Measurements from ENCODE around the gene ART4.

Gene ART4

GRCh38 chr12:14843425-14843887, at the start of gene ART4:
Gene ART4 (minus strand): TSS chr12:14843526. CDS start chr12:14843113, 413 bp downstream.
- H3K4me1 ChIP-seq (ENCODE audit: control insufficient read depth, insufficient read depth, low read length), result peaks cover 5% of the 10 kb centered on the region; the same call in 1 of the 2 replicates
- no peak within 1 kb of the TSS for H3K27ac ChIP-seq (ENCODE audit: low read depth, low read length)
- H3K9me3 ChIP-seq (ENCODE audit: control insufficient read depth, insufficient read depth, low read depth, low read length), result peaks cover 3% of the 10 kb centered on the region; the same call in 1 of the 2 replicates
- no peaks in the 10 kb centered on the region for H3K27me3 ChIP-seq (ENCODE audit: control insufficient read depth, insufficient read depth, low read length)
- H3K9ac ChIP-seq (ENCODE audit: low read length), result peak within 1 kb of the TSS; percentile 43
- no peaks in the 10 kb centered on the region for H3K36me3 ChIP-seq (ENCODE audit: control insufficient read depth, insufficient read depth, low read length)
- H3K4me3 ChIP-seq (ENCODE audit: low read depth, low read length), result no peak within 1 kb of the TSS

DNA sequence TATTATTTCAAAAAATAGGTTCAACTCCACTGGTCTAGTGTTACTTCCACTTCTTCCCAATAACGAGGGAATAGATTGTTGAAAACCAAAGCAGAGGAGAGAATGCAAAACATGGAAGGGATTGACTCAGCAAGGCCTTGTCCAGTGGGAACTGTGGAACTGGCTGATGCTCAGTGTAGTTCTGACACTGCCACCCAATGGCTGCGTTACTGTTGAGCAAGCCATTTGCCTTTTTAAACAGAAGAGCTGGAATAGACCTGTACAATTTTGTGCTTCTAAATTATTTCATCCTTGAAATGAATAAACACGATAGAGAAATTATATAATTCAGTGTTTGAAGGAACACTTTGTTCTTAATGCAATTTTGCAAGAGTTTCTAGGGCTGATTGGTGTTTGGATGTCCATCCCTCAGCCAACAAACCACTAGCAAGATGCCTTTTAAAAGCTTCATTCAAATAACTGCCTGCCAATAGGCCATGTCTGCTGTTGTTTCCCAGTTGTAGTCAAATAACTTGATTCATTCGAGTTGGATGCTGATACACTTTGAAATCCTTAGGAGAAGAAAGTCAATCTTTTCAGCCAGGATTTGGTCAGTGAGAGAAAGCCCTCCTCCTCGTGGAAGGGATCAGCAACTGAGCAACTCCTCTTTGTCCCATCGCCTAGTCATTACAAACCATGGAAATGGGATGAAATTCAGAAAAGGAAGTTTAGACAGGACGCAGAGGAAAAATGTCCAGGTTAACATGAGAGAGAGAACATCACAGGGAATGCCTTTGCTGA, 49.6 kb upstream of the ART4 start:
- Histone ChIP-seq H3K4me1 (ENCODE audit: control insufficient read depth, insufficient read depth, low read length) (no peaks in the 10 kb centered on the region), H3K9me3 (ENCODE audit: control insufficient read depth, insufficient read depth, low read depth, low read length) (no peaks in the 10 kb centered on the region), H3K9ac (ENCODE audit: low read length) (no peak overlapping the region)

DNA sequence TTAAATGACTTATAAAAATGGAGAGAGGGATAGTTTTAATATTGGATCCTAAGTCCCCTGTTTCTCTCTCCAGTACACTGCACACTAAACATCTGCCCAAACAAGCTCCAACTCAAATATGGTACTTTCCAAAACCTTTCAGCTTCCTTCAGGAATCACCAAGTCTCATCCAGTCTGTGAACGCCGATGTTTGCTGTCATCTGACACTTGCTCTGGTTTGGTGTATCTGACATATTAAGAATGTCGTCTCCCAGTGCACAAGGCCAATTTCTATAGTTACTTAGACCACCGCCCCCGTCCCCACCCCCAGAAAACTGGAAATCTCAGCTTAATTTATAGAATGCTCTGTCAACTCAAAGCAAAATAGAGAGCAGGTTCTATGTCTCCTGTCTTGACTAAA, 47.4 kb upstream of the ART4 start:
- Histone ChIP-seq H3K4me1 (ENCODE audit: control insufficient read depth, insufficient read depth, low read length) (no peaks in the 10 kb centered on the region), H3K4me3 (ENCODE audit: low read depth, low read length) (no peak overlapping the region), H3K9ac (ENCODE audit: low read length) (no peak overlapping the region), H3K27ac (ENCODE audit: low read depth, low read length) (no peak overlapping the region), H3K36me3 (ENCODE audit: control insufficient read depth, insufficient read depth, low read length) (no peaks in the 10 kb centered on the region), H3K9me3 (ENCODE audit: control insufficient read depth, insufficient read depth, low read depth, low read length) (no peaks in the 10 kb centered on the region), H3K27me3 (ENCODE audit: control insufficient read depth, insufficient read depth, low read length) (no peaks in the 10 kb centered on the region)

More for the DNA sequence above, 49.6 kb upstream of the ART4 start:
- Histone ChIP-seq H3K4me3 (ENCODE audit: low read depth, low read length) (no peak overlapping the region), H3K27ac (ENCODE audit: low read depth, low read length) (no peak overlapping the region), H3K27me3 (ENCODE audit: control insufficient read depth, insufficient read depth, low read length) (no peaks in the 10 kb centered on the region), H3K36me3 (ENCODE audit: control insufficient read depth, insufficient read depth, low read length) (no peaks in the 10 kb centered on the region)

- H3K36me3 ChIP-seq (ENCODE audit: control insufficient read depth, insufficient read depth, low read length), result no peaks in the 10 kb centered on the region
- no peaks in the 10 kb centered on the region for H3K4me1 ChIP-seq (ENCODE audit: control insufficient read depth, insufficient read depth, low read length)
- H3K27ac ChIP-seq (ENCODE audit: low read depth, low read length), result no peak overlapping the region
- H3K27me3 ChIP-seq (ENCODE audit: control insufficient read depth, insufficient read depth, low read length), result no peaks in the 10 kb centered on the region
- no peak overlapping the region for H3K9ac ChIP-seq (ENCODE audit: low read length)
- no peak overlapping the region for H3K4me3 ChIP-seq (ENCODE audit: low read depth, low read length)
- H3K9me3 ChIP-seq (ENCODE audit: control insufficient read depth, insufficient read depth, low read depth, low read length), result no peaks in the 10 kb centered on the region
Observed at GRCh38 chr12:14886271-14886670, 42.9 kb upstream of the ART4 start.

DNA sequence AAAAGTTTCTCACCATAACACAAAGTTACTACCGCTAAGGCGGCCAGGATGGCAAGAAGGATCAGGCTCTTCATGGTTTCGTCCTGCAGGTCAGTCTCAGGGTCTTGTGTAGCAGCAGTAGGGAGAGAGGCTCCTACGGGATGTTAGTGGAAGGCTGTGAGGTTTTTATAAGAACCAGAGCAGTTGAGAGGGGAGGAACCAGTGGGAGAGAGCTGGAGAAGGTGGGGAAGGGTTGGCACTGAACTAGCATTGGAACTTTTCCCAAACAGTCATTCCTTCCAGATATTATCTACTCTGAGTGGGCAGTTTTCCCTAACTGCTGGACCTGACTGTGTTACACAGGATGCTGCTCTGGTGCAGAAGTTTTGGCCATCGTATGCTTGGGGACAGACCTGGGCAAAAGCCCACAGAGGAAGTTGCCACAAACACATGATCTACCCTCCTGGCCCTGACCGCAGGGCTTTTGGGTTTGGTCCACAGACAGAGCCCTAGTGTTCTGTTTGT, 42.4 kb upstream of the ART4 start, which contains the start of gene MGP:
Gene MGP, minus strand, starts transcription at position 137 of the 504 bp plus-strand sequence. Its CDS starts 63 bp downstream, at position 74.
- no peak within 1 kb of the TSS for H3K4me3 ChIP-seq (ENCODE audit: low read depth, low read length)
- no peaks in the 10 kb centered on the region for H3K9me3 ChIP-seq (ENCODE audit: control insufficient read depth, insufficient read depth, low read depth, low read length)
- no peaks in the 10 kb centered on the region for H3K27me3 ChIP-seq (ENCODE audit: control insufficient read depth, insufficient read depth, low read length)
- H3K4me1 ChIP-seq (ENCODE audit: control insufficient read depth, insufficient read depth, low read length), result no peaks in the 10 kb centered on the region
- H3K9ac ChIP-seq (ENCODE audit: low read length), result no peak within 1 kb of the TSS
- no peak within 1 kb of the TSS for H3K27ac ChIP-seq (ENCODE audit: low read depth, low read length)
- no peaks in the 10 kb centered on the region for H3K36me3 ChIP-seq (ENCODE audit: control insufficient read depth, insufficient read depth, low read length)

GRCh38 chr12:14884458-14884878, 41.1 kb upstream of the ART4 start:
- Histone ChIP-seq H3K4me1 (ENCODE audit: control insufficient read depth, insufficient read depth, low read length) (no peaks in the 10 kb centered on the region), H3K4me3 (ENCODE audit: low read depth, low read length) (no peak overlapping the region), H3K27ac (ENCODE audit: low read depth, low read length) (no peak overlapping the region), H3K27me3 (ENCODE audit: control insufficient read depth, insufficient read depth, low read length) (no peaks in the 10 kb centered on the region), H3K9ac (ENCODE audit: low read length) (no peak overlapping the region), H3K36me3 (ENCODE audit: control insufficient read depth, insufficient read depth, low read length) (no peaks in the 10 kb centered on the region), H3K9me3 (ENCODE audit: control insufficient read depth, insufficient read depth, low read depth, low read length) (no peaks in the 10 kb centered on the region)

DNA sequence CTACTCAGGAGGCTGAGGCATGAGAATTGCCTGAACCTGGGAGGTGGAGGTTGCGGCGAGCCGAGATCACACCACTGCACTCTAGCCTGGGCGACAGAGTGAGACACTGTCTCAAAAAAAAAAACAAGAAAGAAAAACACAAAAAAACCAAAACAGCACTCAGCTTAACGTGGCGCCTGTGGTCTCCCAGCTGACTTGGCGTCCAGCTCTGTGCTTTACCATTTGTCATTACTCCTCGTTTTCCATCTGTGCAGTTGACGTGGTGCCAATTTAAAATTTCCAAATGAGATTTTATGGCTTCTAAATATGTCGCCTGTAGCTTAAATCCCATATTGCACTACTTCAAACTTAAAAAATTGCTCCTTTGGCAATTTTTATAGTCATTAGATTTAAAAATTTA, 40.4 kb upstream of the ART4 start:
- no peaks in the 10 kb centered on the region for H3K36me3 ChIP-seq (ENCODE audit: control insufficient read depth, insufficient read depth, low read length)
- no peak overlapping the region for H3K4me3 ChIP-seq (ENCODE audit: low read depth, low read length)
- no peak overlapping the region for H3K9ac ChIP-seq (ENCODE audit: low read length)
- H3K27ac ChIP-seq (ENCODE audit: low read depth, low read length), result no peak overlapping the region
- H3K4me1 ChIP-seq (ENCODE audit: control insufficient read depth, insufficient read depth, low read length), result no peaks in the 10 kb centered on the region
- H3K27me3 ChIP-seq (ENCODE audit: control insufficient read depth, insufficient read depth, low read length), result no peaks in the 10 kb centered on the region
- H3K9me3 ChIP-seq (ENCODE audit: control insufficient read depth, insufficient read depth, low read depth, low read length), result no peaks in the 10 kb centered on the region

- Histone ChIP-seq H3K4me3 (ENCODE audit: low read depth, low read length) (no peak overlapping the region), H3K27ac (ENCODE audit: low read depth, low read length) (no peak overlapping the region), H3K9me3 (ENCODE audit: control insufficient read depth, insufficient read depth, low read depth, low read length) (no peaks in the 10 kb centered on the region), H3K36me3 (ENCODE audit: control insufficient read depth, insufficient read depth, low read length) (no peaks in the 10 kb centered on the region), H3K27me3 (ENCODE audit: control insufficient read depth, insufficient read depth, low read length) (no peaks in the 10 kb centered on the region), H3K4me1 (ENCODE audit: control insufficient read depth, insufficient read depth, low read length) (no peaks in the 10 kb centered on the region), H3K9ac (ENCODE audit: low read length) (no peak overlapping the region)
Observed at GRCh38 chr12:14880890-14881453, 37.6 kb upstream of the ART4 start.

DNA sequence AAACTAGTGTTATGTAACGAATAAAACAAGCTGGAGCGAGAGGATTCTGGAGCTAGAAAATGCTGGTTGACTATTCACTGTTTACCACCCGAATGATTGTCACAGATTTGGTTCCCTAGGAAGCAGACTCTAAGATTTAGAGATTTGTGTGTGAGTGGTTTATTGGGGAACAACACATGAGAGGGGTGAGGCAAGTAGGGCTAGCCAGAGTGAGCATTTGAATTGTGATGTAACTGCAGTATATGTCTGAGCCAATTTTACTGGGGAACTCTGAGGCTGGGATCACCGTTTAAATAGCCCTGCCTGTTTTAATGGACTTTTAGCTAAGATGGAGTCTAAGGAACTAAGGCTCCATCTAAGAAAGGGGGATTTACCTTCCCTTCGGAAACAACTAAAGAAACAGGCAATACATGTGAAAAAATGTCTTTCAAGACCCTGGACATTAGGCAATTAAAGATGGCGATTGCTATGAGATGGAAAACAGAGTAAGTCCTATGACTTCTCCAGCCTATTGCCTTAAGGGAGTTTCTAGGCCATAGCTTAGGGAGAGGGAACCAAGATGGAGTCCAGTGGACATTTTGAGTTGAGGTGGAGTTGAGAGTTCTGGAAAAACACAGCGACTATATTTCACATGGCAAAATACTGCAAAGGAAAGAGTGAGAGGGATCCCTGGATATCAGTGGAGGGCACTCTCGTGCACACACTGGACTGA, 36.1 kb upstream of the ART4 start:
- Histone ChIP-seq H3K36me3 (ENCODE audit: control insufficient read depth, insufficient read depth, low read length) (no peaks in the 10 kb centered on the region), H3K9me3 (ENCODE audit: control insufficient read depth, insufficient read depth, low read depth, low read length) (no peaks in the 10 kb centered on the region)

GRCh38 chr12:14878488-14878887, 35.2 kb upstream of the ART4 start:
- no peak overlapping the region for H3K4me3 ChIP-seq (ENCODE audit: low read depth, low read length)

More for the DNA sequence above, 36.1 kb upstream of the ART4 start:
- no peak overlapping the region for H3K9ac ChIP-seq (ENCODE audit: low read length)
- no peaks in the 10 kb centered on the region for H3K27me3 ChIP-seq (ENCODE audit: control insufficient read depth, insufficient read depth, low read length)
- H3K4me3 ChIP-seq (ENCODE audit: low read depth, low read length), result no peak overlapping the region
- H3K27ac ChIP-seq (ENCODE audit: low read depth, low read length), result no peak overlapping the region
- H3K4me1 ChIP-seq (ENCODE audit: control insufficient read depth, insufficient read depth, low read length), result no peaks in the 10 kb centered on the region

GRCh38 chr12:14876833-14877232, 33.5 kb upstream of the ART4 start:
- no peak overlapping the region for H3K4me3 ChIP-seq (ENCODE audit: low read depth, low read length)
- no peak overlapping the region for H3K9ac ChIP-seq (ENCODE audit: low read length)
- H3K27ac ChIP-seq (ENCODE audit: low read depth, low read length), result no peak overlapping the region
- H3K9me3 ChIP-seq (ENCODE audit: control insufficient read depth, insufficient read depth, low read depth, low read length), result no peaks in the 10 kb centered on the region
- no peaks in the 10 kb centered on the region for H3K4me1 ChIP-seq (ENCODE audit: control insufficient read depth, insufficient read depth, low read length)
- no peaks in the 10 kb centered on the region for H3K36me3 ChIP-seq (ENCODE audit: control insufficient read depth, insufficient read depth, low read length)
- no peaks in the 10 kb centered on the region for H3K27me3 ChIP-seq (ENCODE audit: control insufficient read depth, insufficient read depth, low read length)

More at GRCh38 chr12:14878488-14878887, 35.2 kb upstream of the ART4 start:
- Histone ChIP-seq H3K9ac (ENCODE audit: low read length) (no peak overlapping the region), H3K9me3 (ENCODE audit: control insufficient read depth, insufficient read depth, low read depth, low read length) (no peaks in the 10 kb centered on the region), H3K4me1 (ENCODE audit: control insufficient read depth, insufficient read depth, low read length) (no peaks in the 10 kb centered on the region), H3K27me3 (ENCODE audit: control insufficient read depth, insufficient read depth, low read length) (no peaks in the 10 kb centered on the region), H3K36me3 (ENCODE audit: control insufficient read depth, insufficient read depth, low read length) (no peaks in the 10 kb centered on the region), H3K27ac (ENCODE audit: low read depth, low read length) (no peak overlapping the region)
